LNCaP clone FGC (cell line): ENCODE data around the gene CRTAC1.

Experiments used
- DNase-seq: peaks from one replicate; pipeline ENCODE4 v3.0.0-alpha.2; 2011; ENCODE audit warnings: low read depth
- H3K4me3 ChIP-seq: 2 replicates; pipeline ENCODE4 v1.5.1; 2011; ENCODE audit warnings: mild to moderate bottlenecking, low read depth, low read length, control low read depth
- CTCF ChIP-seq: IDR thresholded peaks from 2 replicates; pipeline ENCODE4 v1.5.1; 2012; ENCODE audit warnings: mild to moderate bottlenecking; ENCODE audit not compliant: control insufficient read depth, insufficient read depth; ENCODE audit errors: extremely low read depth

CRTAC1 gene, protein sequence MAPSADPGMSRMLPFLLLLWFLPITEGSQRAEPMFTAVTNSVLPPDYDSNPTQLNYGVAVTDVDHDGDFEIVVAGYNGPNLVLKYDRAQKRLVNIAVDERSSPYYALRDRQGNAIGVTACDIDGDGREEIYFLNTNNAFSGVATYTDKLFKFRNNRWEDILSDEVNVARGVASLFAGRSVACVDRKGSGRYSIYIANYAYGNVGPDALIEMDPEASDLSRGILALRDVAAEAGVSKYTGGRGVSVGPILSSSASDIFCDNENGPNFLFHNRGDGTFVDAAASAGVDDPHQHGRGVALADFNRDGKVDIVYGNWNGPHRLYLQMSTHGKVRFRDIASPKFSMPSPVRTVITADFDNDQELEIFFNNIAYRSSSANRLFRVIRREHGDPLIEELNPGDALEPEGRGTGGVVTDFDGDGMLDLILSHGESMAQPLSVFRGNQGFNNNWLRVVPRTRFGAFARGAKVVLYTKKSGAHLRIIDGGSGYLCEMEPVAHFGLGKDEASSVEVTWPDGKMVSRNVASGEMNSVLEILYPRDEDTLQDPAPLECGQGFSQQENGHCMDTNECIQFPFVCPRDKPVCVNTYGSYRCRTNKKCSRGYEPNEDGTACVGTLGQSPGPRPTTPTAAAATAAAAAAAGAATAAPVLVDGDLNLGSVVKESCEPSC

DNA sequence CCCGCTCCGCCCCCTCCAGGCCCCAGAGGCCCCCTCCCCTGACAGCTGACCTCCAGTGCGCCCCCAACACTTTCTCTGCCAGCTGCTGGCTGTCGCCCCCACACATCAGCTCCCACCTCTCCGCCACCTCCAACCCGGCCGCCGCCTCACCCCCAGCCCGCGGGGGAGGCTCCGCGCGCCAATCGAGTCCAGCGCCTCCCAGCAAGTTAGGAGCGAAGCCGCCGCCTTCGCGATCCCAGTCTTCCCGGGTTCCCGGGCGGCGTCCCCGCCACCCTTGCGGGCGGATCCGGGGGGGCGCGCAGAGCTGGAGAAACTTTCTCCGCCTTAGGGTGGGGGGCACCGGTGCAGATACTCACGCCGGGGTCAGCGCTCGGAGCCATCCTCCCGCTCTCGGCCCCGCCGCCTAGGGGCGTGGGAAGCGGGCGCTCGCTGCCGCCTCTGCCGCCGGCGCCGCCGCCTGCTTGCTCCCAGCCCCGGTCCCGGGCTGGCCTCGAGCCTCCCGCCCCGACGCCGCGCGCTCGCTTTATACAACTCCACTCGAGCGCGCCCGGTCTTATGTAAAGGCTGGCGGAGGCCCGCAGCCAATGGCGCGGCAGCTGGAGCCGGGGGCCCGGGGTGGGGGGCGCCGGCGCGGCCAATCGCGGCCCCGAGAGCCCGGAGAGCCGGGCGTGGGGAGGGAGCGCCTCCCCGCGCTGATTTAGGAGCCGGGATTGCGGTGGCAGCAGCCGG is at the start of gene CRTAC1:
Gene CRTAC1 (minus strand): TSS at position 529 of the 729 bp plus-strand sequence. CDS start 149 bp downstream, at position 380.
- H3K4me3 ChIP-seq, result no peak within 1 kb of the TSS
- no peak for TF ChIP-seq CTCF
- DNase-seq, result no peak

DNA sequence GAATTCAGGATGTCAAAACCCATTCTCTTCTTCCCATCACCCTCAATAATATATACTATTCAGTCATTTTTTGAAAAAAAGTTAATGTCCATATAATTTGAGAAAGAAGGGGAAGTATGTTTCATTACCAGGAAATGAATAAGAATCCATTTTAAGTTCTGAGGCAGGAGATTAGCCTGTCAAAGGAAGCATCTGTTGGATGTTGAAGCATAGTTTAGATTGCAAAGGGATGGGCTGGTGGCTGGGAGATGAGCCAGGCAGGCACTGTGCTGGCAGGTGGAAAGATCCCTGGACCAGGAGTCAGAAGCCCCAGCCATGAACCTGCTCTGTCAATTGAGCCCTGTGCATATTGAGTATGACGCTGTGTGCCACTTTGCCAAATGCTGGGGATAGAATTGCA is 48.4 kb upstream of the CRTAC1 start:
- no peak for TF ChIP-seq CTCF
- no peak for DNase-seq
- no peak overlapping the region for H3K4me3 ChIP-seq

DNA sequence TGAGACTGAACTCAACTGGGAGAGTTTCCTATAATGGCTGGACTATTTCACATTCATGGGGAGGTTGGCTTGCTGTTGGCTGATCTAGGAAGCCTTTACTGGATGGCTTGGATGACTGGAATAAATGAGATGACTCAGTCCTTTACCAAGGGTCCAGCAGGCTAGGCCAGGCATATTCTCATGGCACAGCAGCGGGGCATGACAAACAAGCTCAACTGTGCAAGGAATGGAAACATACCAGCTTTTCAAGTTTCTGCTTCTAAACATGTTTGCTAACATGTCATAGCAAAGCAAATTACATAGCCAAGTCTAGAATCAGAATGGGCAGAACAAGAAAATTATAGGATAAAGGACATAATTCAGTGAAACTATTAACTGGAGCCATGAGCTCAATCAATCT is 46.8 kb upstream of the CRTAC1 start:
- H3K4me3 ChIP-seq, result no peak overlapping the region
- no peak for TF ChIP-seq CTCF
- no peak for DNase-seq

DNA sequence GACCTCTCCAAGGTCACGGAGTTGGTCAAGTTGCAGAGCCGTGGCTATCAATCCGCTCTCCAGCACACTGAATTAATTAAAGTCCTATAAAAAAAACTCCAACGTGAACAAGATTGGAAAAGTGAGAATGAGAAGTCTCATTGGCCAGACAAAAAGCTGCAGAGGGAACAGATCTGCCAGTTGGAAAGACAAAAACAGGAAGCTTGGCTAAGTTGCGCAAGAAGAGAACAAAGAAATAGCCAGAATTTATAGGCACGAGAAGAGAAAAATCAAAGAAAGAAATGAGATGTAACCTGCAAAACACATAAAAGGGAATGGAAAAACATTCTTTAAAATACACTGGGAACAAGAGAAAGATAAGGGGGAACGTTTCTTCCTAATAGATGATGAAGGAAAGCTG is 45.7 kb upstream of the CRTAC1 start:
- no peak overlapping the region for H3K4me3 ChIP-seq
- DNase-seq, result no peak
- no peak for TF ChIP-seq CTCF

GRCh38 chr10:98074315-98074911 is 44.0 kb upstream of the CRTAC1 start:
- DNase-seq, result no peak
- H3K4me3 ChIP-seq, result no peak overlapping the region
- no peak for TF ChIP-seq CTCF

DNA sequence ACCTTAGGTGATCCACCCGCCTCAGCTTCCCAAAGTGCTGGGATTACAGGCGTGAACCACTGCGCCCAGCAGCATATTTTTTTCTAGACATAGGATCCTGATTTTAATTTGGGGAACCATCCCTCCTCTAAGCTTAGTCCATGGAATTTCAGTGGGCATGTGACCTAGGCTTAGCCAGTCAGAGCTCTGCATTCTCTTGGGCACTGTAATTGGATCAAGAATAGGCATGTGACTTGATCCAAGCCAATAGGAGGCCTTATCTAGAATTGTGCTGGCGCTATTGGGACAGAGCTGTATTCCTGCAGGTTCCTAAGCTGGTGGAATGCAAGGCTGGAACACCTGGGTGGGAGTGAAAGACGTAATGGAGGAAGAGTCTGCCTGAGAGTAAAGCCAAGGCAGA is 36.7 kb upstream of the CRTAC1 start:
- no peak for TF ChIP-seq CTCF
- DNase-seq, result no peak
- H3K4me3 ChIP-seq, result no peak overlapping the region
